ENCODE results near the gene CR1L.

- TF ChIP-seq CTCF (IDR thresholded peaks at IDR 0.05) (no peak), POLR2A (IDR thresholded peaks at IDR 0.05) (no peak), POLR2AphosphoS5 (IDR thresholded peaks at IDR 0.05) (no peak)
Measured at GRCh38 chr1:207676153-207676552, 31.2 kb downstream of the CR1L start.
